ENCODE measurements around the gene DENND5A.

The DENND5A gene

DNA sequence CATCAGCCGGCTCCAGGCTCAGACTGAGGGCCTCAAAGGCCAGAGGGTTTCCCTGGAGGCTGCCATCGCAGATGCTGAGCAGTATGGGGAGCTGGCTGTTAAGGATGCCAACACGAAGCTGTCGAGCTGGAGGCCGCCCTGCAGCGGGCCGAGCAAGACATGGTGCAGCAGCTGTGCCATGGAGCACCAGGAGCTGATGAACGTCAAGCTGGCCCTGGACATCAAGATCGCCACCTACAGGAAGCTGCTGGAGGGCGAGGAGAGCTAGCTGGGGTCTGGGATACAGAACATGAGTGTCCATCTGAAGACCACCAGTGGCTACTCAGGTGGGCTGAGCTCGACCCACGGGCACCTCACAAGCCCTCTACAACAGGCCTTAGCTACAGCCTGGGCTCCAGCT lies 169.7 kb downstream of the DENND5A start:
- no peak for DNase-seq

DNA sequence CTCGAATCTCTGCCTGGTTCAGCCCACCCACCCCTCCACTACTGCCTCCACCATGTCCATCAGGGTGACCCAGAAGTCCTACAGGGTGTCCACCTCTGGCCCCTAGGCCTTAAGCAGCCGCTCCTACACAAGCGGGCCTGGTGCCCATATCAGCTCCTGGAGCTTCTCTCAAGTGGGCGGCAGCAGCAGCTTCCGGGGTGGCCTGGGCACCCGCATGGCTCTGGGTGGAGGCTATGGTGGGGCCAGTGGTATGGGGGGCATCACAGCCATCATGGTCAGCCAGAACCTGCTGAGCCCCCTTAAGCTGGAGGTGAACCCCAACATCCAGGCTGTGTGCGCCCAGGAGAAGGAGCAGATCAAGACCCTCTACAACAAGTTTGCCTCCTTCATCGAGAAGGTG lies 170.7 kb downstream of the DENND5A start:
- no peak for DNase-seq

DNA sequence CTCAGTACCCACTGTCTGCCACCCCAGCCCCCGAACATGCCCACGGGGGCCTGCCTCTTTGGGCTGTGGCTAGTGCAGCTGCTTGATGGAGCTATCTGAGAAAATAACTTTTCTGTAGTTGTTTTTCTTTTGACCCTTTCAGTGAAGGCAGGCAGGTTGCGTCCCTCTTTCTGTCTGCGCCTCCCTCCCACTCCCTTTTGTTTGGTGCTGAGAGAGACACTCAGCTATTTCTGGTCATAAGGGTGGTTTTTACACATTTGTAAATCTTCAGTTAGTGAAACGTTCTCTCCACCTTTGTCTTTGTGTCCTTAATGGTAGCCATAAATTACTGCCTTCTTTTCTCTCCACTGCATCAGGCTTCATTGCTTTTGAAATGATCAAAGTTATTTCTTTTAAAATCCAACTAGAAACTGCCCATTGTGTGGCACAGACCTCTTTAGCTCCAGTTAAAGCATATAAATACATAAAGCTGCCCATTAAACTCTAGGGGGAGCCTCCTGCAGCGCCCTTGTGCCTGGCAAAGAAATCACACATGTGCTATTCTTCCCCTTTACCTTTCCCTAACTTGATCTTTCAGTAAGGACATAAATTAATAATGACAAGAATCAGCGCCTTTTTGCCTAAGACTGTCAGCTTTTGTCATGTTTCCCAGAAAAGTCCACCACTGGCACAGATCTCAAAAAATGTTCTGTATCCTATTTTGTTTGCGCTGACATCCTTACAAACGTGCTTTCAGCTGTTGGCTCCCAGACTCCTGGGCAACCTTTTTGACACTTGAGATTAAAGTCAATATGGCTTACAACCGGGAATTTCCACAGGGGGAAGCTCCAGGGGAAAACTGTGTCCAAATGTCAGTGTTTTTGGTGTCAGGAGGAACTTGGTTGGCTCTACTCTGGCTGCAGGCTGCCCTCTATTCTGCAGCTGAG lies 172.0 kb downstream of the DENND5A start:
- no peak for DNase-seq

- DNase-seq, result no peak
Observed at GRCh38 chr11:9092072-9092471, 173.1 kb downstream of the DENND5A start.

- DNase-seq, result no peak
Observed at GRCh38 chr11:9091044-9091922, 173.9 kb downstream of the DENND5A start, which contains the start of gene SCUBE2. SCUBE2 (minus strand) TSS chr11:9091599; CDS start chr11:9091528, 71 bp downstream.

GRCh38 chr11:9090488-9091043 lies 174.6 kb downstream of the DENND5A start:
- no peak for DNase-seq

- no peak for DNase-seq
Observed at GRCh38 chr11:9089636-9090035, 175.5 kb downstream of the DENND5A start.

GRCh38 chr11:9089061-9089460 lies 176.1 kb downstream of the DENND5A start:
- no peak for DNase-seq

All from fibroblast of skin of abdomen (primary cell).